HG03045 (cell line): Measurements from ENCODE around the gene KCTD20.
"Not testable (repeated sequence)": the region's sequence is repeated elsewhere in the genome, so short reads cannot be mapped to it uniquely, and the experiment has no call there.

Source experiments
- ATAC-seq: cut with Tn5 transposase; IDR thresholded peaks from one replicate; pipeline ENCODE4 v1.9.1; 2021; ENCODE audit warnings: mild to moderate bottlenecking, moderate library complexity; ENCODE audit not compliant: unreplicated experiment

The KCTD20 gene

DNA sequence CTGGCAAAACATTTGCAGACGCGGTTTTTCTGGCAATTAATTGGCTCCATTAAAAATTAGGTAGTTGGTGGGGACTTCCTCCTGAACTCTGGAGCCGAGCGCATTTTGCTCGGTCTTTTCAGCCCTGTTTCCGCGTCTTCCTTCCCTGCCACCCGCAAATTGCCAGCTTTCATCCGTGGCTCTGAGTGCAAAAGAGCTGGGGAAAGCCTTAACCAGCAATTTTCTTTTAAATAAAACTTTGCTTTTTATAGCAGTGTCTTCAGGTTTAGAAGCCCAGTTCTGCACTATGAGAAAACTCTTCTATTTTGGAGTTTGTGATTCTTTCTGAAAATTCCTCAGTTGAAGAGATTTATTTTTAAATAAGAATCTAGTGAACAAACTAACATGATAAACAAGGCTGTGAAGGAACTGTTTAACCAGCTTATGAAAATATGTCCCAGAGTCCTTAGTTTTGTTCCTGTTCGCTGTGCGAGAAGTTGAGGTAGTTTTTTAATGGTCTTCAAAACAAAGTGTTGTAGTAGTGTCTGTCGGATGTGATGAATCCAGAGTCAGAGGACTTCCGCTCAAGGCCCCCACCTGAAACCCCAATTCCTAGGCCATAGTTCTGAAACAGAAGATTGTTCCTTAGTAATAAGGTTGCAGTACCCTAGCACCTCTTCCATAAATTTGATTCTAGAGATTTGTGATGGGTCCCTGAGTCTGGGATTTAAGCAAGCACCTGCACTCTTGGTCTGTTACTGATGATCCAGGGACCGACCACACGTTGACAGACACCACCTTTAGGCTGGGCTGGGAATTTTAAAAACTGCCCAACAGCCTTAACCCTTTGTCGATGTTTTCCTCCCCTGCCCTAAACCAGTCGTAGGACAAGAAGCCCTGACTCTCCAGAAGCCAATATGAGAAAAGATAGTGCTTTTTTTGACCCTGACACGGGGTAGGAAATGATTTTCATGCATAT lies 950 bp downstream of the KCTD20 start:
- no peak for ATAC-seq

DNA sequence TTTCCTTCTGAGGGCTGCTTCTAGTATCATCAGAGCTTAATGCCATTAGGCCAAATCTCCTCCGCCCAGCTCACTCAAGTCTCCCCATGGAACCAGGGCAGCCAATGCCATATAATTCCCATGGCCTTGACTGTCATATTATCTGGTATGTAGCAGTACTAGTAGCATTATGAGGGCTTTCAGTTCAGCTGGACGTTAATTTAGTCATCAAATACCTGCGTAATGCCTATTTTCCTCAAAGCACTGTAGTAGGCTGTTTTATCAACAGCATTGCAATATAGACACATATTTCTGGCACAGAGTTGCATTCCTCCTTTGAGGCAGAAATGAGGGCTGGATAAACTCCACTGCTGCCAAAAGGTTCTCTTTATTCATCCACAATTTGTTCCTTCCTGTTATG lies 1.7 kb downstream of the KCTD20 start:
- no peak for ATAC-seq

DNA sequence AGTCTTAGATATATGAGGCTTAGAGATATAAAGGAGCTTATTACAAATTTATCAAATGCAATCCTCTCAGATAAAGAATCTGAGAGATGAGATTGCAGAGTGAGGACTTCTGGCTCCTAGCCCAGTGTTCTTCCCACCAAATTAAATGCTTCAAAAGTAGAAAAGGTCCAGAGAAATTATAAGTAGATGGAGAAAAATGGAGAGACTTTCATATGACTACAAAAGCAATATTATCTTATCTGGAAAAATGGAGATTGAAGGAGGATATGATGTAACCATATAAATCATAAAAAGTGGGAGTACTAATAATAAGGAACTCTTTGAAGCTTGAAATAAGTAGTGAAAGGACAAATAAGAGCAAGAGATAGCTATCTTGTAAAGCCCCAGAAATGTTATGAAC lies 2.8 kb downstream of the KCTD20 start:
- no peak for ATAC-seq

- ATAC-seq, result not testable (repeated sequence)
These were observed 6.4 kb downstream of the KCTD20 start for GRCh38 chr6:36449173-36449572.

DNA sequence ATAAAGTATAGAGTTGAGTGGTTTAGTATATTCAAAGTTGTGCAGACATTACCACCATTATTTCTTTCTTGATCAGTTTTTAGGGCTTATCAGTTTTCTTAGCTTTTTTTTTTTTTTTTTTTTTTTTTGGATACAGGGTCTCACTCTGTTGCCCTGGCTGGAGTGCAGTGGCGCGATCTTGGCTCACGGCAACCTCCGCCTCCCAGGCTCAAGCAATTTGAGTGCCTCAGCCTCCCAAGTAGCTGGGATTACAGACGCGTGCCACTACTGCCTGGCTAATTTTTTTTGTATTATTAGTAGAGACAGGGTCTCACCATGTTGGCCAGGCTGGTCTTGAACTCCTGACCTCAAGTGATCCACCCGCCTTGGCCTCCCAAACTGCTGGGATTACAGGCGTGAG lies 10.1 kb downstream of the KCTD20 start:
- not testable (repeated sequence) for ATAC-seq

GRCh38 chr6:36455486-36456027 lies 12.8 kb downstream of the KCTD20 start:
- no peak for ATAC-seq

DNA sequence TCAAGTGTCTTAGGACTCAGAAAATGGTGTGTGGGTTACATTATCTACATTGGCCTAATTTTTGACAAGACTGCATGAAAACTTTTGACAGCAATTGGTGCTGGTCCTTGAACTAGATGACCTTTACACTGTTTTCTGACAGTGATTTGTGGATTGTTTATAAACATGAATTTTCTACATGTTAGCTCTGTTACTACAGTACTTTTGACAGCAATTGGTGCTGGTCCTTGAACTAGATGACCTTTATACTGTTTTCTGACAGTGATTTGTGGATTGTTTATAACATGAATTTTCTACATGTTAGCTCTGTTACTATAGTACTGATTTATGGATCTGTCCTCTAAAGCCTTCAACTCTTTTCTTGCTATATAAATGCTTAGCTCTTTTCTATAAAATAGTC lies 16.7 kb downstream of the KCTD20 start:
- no peak for ATAC-seq

DNA sequence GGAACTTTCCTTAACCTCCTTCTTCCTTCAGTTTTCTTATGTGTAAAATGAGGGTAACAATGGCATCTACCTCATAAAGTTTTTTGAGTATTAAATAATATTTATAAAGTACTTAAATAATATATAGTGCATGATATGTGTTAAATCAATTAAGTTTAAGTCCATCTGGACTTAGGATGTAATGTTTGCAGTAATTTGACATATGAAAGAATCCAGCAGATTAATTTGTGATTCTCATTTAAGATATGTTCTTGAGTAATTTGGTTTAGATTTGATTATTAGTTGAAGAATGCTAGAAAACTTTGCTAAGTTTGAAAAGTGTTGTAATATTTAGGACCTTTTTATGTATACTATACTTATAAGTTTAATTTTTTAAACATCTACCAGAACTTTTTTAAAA lies 18.1 kb downstream of the KCTD20 start:
- no peak for ATAC-seq

GRCh38 chr6:36461646-36462045 lies 18.8 kb downstream of the KCTD20 start:
- no peak for ATAC-seq

GRCh38 chr6:36463676-36464075 lies 20.9 kb downstream of the KCTD20 start:
- no peak for ATAC-seq

DNA sequence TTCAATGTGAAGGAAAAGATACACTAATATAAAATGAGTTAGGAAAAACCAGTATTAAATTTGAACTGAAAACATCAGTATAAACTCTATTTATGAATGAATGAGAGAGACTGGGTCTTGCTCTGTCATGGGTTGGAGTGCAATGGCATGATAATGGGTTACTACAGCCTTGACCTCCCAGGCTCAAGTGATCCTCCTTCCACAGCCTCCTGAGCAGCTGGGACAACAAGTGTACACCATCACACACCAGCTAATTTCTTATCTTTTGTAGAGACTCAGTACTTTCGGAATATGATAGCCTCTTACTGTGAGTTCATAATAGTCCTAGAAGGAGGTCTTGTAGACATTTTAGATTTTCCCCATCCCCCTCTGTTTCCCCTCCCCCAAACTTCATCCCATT lies 21.4 kb downstream of the KCTD20 start:
- no peak for ATAC-seq

GRCh38 chr6:36467625-36468024 lies 24.8 kb downstream of the KCTD20 start:
- no peak for ATAC-seq

GRCh38 chr6:36469148-36469661 lies 26.4 kb downstream of the KCTD20 start:
- no peak for ATAC-seq

DNA sequence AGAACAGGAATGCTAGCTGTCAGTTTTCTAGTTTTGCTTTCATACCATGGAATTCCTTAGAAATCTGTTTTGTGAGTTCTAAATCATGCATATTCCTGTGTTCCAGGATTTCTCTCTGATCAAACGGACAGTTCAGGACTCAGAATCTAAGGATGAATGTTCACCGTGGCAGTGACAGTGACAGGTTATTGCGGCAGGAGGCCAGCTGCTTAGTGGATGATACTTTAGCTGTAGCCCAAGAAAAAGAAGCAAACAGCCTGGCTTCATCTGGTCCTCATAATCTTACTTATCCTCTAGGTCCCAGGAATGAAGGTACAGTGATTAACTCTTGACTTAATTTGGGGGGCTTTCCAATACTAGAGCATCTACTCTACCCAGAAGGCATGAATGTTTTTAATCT lies 27.1 kb downstream of the KCTD20 start:
- no peak for ATAC-seq

DNA sequence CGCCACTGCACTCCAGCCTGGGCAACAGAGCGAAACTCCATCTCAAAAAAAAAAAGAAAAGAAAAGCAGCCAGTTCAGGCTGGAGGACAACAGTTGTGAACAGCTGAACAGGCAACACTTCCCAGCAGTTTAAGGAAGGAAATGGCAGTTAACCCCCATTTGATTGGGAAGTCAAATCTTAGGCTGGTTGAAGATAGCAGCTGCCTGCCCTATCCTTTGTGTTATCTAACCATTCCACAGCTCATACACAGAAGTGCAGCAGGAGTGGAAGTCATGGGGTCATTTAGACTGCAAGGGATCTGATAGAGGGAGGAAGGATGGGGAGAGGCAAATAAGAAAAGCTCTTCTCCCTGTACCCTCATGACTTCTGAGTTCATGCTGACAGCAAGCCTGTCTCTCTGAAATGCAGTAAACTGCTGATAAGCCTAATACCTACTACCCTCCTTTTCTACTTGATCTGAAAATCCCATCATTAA lies 35.3 kb downstream of the KCTD20 start:
- no peak for ATAC-seq

DNA sequence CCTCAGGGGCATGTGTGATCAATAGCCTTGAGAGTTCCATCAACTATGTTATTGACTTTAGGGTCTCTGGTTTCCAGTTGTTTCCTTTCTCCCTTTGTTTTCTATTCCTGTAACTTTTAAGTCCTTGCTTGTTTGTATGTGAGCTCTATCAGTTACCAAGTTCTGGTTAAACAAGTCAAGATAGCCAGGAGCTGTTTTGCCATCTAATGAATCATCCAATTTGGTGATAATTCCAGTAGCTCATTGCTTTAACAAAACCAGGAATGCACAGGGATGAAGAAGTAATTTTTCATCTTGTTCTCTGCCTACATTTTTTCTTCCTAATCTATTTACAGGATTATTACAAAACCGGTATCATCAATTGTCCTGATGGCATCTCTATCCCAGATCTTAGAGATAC lies 36.5 kb downstream of the KCTD20 start:
- ATAC-seq, result no peak

DNA sequence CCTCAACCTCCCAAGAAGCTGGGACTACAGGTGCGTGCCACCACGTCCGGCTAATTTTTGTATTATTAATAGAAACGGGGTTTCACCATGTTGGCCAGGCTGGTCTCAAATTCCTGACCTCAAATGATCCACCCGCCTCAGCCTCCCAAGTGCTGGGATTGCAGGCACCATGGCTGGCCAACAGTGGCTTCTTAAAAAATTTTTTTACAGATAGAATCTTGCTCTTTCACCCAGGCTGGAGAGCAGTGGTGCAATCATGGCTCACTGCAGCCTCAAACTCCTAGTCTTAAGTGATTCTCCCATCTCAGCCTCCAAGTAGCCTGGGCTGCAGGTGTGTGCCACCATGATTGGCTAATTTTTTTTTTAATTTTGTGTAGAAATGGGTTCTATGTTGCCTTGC lies 40.5 kb downstream of the KCTD20 start:
- ATAC-seq, result not testable (repeated sequence)

DNA sequence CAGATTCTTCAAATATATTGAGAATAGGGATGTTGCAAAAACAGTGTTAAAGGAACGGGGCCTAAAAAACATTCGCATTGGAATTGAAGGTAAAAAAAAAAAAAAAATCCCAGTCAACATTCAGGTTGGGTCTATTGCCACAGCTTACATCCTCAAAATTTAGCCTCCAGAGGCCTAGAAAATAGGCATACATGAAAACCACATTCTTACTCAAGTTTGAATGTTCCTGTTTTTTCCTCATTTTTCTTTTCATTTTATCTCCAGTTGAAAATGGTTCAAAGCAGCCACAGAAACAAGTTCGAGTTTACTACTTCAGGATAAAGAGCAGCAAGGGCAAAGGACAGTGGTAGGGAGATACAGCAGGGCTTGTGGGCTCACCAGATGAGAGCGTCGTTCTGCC lies 41.9 kb downstream of the KCTD20 start:
- ATAC-seq, result no peak

GRCh38 chr6:36487698-36488097 lies 44.9 kb downstream of the KCTD20 start:
- no peak for ATAC-seq

DNA sequence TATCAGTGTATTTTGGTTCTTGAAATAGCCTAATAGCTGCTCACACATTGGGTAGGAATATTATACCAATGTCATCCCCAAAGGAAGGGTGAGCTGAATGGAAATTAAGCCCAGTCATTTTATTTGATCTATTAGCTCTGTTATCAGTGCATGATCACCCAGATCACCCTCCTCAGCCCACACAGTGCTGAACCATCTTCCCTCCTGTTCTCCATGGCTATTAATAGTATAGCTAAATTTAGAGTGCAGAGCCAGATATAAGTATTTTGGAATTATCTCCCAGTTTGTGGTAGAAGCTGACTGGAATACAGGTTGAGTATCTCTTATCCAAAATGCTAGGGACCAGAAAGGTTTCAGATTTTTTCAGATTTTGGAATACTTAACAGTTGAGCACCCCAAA lies 45.4 kb downstream of the KCTD20 start:
- ATAC-seq, result no peak

DNA sequence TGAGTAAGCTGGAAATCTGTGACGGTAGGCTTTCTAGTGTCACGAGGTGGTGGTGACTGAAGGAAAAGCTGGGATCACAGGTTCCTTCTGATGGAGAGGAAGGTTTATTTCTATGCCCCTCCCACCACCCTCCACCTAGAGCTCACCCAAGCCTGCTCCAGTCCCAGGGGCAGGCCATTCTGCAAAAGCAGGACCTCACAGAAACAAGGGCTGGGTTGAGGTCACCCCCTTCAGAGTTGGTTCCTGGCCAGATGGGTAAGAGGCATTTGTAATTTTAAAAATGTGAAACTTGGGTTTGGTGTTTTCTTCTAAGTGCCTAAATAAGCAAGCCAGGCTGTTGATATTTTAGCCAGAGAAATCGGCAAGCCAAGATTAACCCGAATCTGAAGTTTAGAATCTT lies 46.6 kb downstream of the KCTD20 start:
- ATAC-seq, result no peak

- ATAC-seq, result no peak
These were observed 48.7 kb downstream of the KCTD20 start for GRCh38 chr6:36491378-36491965.
